GM19043 (cell line): ENCODE results near the gene BPNT1.
A peak's percentile ranks its signal among the peaks of the same experiment; 100 is the strongest.
"Not testable (repeated sequence)": the region's sequence is repeated elsewhere in the genome, so short reads cannot be mapped to it uniquely, and the experiment has no call there.

Experiments used
- ATAC-seq: cut with Tn5 transposase; IDR thresholded peaks from one replicate; pipeline ENCODE4 v1.9.1; 2021; ENCODE audit warnings: low read depth; ENCODE audit not compliant: unreplicated experiment

The BPNT1 gene, protein sequence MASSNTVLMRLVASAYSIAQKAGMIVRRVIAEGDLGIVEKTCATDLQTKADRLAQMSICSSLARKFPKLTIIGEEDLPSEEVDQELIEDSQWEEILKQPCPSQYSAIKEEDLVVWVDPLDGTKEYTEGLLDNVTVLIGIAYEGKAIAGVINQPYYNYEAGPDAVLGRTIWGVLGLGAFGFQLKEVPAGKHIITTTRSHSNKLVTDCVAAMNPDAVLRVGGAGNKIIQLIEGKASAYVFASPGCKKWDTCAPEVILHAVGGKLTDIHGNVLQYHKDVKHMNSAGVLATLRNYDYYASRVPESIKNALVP

DNA sequence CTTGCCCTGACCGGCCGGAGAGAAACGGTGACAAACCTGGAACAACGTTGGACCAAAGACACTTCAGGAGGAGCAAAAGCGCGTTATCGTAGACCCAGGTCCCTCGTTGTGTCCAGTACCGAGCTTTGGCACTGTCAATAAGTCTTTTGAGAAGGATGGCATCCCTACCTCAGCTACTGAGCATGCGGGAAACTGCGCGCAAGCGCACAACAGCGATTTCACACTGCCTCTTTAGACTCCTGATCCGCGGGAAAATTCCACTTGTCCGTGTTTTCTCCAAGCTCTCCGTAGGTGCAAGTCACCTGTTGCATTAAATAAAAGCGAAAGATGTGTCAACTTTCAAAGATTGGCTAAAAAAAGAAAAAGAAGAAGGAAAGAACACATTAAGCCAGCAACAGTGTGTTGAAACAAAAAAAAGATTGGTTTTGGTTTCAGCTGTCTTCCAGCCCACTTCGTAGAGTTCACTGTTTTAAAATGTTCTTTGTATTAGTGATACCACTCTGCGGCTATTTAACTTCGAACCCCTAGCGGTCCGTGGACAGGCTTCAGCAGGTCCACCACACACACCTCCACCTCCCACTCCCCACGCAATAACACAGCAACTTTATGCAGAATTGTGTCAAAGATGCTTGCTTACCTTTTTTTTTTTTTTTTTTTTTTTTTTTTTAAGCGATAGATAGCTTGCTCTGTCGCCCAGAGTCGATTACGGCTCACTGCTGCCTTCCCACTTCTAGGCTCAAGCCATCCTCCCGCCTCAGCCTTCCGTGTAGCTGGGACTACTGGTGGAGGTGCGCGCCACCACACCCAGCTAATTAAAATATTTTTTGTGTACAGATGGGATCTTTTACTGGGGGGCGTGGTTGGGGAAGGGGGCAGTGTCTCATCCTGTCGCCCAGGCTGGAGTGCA is at the start of gene BPNT1:
Gene BPNT1, minus strand, starts transcription at position 139 of the 907 bp plus-strand sequence. CDS start 9,942 bp downstream, outside the sequence.
- ATAC-seq: peak; percentile 48

DNA sequence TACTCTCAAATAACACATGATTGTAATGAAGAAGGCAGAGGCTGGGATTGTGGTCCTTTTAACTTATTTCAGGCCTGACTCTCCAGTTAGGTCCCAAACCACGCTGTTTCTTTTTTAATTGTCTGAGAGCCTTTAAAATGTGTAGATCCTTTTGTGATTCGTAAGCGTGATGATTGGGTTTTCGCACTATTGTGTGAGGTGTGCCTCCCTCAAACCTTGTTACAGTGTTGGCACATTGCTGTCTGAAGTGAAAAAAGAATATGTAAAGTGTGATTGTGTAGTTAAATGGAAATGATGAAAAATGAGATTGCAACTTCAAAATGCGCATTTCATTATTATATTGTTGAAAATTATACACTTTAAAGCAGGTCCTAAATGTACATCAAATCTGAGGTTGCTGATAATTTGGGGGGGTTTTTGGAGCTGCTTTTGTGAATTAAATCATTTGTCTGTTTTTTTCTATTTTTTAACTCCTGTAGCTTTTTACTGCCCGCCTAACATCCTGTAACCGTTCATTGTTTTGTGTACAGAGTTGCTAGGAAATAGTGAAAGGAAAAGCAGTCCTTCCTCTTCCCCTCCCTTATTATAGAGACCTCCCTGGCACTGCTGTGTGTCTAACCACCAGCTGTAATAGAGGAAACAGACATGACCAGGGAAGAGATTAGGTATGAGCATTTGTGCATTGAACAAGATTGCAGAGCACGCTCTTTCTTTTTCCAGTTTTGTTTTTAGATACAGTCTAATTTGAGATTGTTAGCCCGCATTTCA is 47.6 kb upstream of the BPNT1 start:
- no peak for ATAC-seq

DNA sequence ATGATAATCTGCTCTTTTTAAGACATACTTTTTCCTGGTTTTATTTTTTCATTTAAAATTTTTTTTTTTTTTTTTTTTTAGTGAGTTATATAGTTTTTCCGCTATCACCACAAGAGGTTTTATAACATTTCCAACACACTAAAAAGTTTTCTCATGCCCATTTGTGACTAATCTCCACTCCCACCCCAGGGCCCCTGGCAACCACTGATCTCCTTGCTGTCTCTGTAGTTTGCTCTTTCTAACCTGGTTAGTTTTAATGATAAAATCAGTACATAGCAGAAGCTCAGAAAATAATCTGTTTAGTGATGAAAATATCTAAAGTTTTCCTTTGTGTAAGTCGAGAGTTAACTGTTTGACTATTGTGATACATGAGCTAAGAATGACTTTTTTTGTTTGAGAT is 46.2 kb upstream of the BPNT1 start:
- no peak for ATAC-seq

DNA sequence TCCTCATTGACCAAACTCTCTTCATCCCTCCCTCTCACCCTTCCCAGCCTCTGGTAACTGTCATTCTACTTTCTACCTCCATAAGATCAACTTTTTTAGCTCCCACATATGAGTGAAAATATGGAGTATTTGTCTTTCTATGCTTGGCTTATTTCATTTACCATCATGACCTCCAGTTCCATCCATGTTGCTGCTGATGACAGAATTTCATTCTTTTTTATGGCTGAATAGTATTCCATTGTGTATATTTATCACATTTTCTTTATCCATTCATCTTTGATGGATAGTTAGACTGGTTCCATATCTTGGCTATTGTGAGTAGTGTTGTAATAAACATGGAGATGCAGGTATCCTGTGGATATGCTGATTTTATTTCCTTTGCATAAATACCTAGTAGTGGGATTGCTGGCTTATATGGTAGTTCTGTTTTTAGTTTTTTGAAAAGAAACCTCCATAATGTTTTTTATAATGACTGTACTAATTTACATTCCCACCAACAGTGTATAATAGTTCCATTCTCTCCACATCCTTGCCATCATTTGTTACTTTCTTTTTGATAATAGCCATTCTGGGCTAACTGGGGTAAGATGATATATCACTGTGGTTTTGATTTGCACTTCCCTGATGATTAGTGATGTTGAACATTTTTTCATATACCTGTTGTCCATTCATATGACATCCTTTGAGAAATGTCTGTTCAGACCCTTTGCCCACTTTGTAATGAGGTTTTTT is 40.1 kb upstream of the BPNT1 start:
- ATAC-seq: no peak

DNA sequence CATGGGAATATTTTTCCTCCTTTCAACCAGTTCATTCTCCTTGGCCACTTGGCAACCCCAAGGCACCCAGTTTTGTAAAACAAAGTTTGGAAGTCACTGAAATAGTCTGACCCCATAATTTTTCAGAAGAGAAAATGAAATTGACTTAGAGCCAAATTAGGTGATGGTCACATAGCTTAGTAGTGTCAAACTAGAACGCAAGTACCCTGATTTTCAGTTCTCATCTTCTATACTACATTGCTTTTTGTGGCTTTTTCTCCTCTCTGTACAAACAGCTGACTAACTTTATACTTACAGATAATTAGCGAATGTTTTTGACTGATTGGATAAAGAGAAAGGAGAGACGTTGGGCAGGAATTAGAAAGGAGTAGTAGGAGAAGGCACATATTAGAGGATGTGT is 37.5 kb upstream of the BPNT1 start:
- no peak for ATAC-seq

DNA sequence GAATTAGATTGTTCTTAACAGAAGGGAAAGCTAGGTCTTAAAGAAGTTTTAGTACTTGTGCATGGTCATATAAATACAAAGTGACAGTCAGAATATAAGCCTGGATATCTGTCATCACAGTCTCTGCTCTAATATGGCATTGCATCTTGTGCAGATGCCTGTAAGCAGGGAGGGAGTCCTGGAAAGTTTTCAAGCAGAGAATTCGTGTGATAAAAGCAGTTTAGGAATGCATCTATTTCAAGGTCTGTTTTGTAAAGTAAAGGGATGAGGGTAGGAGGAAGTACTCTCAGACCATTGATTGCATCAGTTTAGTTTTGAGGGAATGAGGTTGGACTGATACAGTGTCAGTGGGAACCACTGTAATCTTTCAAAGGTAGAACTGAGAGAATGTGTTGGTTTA is 35.0 kb upstream of the BPNT1 start:
- no peak for ATAC-seq

DNA sequence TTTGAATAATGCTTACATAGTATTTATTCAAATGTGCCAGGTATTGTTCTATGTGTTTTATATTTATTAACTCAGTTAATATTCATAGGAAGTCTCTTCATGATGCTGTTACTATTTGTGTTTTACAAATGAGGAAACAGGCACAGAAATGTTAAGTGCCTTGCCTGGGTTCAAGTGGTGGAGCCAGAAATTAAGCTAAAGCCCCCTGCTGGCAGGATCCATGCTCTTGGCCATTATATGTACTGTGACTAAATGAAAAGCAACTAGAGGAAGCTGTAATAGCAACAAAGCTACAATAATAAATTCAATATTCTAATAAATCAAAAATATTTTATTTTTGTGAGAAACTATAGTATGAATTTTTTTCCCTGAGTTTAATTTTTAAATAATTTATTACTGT is 34.3 kb upstream of the BPNT1 start:
- no peak for ATAC-seq

DNA sequence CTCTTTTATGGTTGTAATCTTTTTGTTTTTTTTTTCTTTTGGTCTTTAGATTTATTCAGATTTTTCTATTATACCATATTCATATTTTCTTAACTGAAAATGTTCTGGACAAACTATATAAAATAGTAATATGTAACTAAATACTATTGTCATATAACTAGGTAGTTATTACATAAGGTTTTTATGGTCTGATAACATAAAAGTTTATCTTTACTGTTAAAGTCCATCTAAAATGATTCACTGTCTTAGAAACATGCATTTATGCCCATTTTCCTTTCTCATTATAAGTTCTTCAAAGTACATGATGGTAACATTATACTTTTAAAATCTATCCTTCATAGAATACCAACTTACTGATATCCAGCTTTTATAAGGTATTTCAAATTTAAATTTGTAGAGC is 33.5 kb upstream of the BPNT1 start:
- ATAC-seq: no peak

DNA sequence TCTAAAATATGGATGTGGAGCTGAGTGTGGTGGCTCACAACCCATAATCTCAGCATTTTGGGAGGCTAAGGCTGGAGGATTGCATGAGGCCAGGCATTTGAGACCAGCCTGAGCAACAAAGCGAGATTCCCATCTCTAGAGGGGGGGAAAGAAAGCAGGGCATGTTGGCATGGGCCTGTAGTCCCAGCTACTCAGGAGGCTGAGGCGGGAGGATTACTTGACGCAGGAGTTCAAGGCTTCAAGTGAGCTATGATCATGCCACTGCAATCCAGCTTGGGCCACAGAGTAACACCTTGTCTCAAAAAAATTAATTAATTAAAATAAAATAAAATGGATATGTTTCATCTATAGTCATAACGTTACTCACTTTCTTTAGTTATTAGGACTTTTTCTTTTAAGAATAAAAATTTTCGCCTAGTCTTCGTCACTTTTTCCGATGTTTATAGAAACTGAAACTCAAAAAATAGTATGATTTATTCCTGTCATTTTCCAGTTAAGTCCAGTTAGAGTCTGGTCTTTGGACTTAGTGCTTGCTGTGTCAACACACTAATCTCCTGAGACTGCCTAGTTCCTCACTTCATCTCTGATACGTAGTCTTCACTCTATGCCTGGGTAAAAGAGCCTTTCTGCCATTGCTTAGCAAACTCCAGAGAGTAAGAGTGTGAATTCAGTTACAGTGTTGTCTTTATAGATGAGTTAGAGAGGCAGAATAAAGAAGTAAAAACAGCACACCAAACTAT is 32.4 kb upstream of the BPNT1 start:
- ATAC-seq: no peak

DNA sequence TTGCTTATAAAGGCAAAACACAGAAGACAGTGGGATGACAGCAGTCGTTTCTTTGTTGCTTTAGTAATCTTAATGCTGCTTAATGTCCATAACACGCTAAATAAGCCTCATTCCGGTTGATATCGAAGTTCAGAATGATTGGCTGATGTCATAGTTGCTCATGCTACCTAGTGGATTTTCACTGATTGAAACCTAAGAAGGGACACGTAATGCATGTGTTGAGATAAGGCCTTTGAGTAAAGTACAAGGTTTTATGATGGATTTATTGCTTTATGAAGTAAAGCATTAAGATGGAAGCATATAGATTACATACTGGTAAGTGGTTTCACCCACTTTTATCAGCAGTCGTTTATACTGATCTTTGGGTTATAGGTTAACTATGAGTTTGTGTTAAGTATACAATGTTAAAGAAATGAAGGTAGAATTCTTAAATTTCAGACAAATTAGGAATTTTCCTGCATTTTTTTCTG is 29.5 kb upstream of the BPNT1 start:
- ATAC-seq: no peak

DNA sequence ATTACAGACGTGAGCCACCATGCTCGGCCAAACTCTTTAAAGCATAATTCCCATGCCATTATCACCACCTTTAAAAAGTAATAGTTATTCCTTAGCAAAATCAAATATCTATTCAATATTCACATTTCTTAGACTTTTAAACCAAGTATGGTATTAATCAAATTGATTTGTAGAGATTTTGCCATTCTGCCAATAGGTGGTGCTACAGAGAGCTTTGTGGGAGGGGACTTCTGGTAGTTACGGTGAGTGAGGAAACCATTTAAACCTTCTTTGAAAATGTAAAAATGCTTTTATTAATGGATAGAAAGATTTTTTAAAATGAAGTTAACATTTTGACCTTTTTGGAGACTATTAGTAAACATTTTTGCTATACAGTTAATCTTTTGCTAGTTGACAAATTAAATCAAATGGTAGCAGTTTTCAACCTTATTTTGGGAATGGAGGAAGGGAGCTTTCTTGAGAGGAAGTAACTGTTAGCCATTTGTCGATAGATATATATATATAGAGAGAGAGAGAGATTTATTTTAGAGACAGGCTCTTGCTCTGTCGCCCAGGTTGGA is 23.6 kb upstream of the BPNT1 start:
- ATAC-seq: peak; percentile 70

DNA sequence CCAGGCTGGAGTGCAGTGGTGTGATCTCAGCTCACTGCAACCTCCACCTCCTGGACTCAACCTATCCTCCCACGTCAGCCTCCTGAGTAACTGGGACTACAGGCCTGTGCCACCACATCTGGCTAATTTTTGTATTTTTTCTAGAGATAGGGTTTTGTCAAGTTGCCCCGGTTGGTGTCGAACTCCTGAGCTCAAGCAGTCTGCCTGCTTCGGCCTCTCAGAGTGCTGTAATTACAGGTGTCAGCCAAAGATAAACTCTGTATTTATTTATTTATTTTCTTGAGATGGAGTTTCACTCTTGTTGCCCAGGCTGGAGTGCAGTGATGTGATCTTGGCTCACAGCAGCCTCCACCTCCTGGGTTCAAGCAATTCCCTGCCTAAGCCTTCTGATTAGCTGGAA is 23.0 kb upstream of the BPNT1 start:
- ATAC-seq: not testable (repeated sequence)

DNA sequence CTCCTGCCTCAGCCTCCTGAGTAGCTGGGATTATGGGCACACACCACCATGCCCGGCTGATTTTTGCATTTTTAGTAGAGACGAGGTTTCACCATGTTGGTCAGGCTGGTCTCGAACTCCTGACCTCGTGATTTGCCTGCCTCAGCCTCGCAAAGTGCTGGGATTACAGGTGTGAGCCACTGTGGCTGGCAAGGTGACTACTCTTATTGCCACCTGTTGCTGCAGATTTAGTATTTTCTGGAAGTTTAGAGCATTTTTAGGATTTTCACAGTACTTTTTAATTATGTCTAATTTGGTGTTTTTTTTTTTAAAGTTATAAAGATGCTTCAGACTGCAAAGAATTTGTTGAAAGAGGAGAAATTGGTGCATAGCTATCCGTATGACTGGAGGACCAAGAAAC is 20.9 kb upstream of the BPNT1 start:
- not testable (repeated sequence) for ATAC-seq

DNA sequence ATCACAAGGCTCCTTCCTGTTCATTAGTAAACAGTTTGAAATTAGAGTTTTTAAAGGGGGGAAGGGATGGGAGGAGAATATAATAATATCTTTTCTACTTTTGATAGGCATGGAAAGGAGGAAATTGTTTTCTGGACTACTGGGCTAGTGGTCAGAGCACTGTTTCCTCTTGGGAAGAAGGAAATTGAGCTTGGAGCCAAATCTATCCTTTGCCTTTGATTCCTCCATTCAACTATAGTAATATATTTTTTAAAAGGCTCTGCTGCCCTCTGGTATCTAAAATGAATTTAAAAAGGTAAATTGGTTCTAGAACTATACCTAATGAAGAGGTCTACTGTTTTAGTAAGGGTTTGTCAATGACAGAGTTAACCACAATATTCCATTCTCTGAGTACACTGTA is 10.2 kb upstream of the BPNT1 start:
- ATAC-seq: no peak

DNA sequence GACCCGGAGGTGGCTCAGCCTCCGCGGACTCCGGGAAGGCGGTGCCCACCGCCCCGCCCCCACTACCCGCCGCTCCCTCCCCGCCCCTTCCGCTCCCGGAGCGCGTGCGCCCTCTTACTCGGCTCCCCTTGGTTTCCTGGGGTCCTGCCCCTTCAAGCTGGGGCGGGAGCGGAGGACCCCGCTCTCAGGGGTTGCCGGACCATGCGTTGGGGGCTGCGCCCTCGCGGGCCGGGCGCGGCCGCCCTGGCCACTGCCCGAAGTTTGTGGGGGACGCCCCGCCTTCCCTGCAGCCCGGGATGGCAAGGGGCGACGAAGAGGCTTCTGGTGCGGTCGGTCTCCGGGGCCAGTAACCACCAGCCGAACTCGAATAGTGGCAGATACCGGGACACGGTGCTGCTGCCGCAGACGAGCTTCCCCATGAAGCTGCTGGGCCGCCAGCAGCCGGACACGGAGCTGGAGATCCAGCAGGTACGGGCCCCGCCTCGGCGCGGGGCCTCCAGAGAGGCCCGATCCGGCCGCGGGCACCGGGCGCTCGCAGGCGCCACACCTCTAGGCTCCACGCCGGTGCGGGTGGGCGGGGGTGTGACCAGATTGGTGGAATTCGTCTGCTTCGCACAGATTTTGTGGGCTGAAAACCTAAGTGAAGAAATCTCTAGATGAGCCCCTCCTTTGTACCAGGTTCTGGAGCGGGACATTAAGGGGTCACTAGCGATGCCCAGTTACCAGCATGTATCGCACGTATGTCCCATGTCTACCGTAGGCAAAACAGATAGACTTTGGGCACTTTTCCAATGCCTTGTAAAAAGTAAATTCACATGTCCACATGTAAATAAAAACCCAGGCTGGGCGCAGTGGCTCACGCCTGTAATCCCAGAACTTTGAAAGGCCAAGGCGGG is 4.7 kb upstream of the BPNT1 start, which contains the start of gene IARS2:
Gene IARS2, plus strand, starts transcription at position 117 of the 896 bp plus-strand sequence. Its CDS starts 85 bp downstream, at position 202.
- ATAC-seq: peak; percentile 60

DNA sequence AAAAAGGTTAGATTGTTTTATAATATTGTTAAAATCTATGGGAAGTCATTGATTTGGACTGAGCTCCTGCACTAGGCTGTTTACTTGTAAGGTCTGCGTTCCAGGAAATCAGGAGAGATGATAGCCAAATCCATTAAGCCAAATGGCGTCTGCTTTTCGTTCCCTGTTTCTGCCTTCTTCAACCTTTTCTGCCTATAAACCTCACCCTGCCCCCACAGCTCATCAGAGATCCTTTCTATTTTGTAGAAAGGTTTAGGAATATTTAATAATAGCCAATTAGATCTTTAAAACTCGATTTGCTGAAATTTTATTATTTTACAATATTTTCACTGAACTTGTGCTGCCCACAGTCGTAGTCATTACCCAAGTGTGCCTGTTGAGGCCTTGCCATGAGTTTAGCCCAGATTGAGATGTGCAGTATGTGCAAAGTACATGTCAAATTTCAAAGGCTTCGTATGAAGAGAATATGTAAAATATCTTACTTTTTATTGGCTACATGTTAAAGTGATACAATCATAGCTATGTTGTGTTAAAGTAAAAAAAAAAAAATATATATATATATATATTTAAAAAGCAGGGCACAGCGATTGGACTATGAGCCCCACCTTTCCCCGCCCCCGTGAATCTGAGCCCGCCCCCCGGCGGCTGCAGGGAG is 3.9 kb upstream of the BPNT1 start:
- ATAC-seq: peak; percentile 2

DNA sequence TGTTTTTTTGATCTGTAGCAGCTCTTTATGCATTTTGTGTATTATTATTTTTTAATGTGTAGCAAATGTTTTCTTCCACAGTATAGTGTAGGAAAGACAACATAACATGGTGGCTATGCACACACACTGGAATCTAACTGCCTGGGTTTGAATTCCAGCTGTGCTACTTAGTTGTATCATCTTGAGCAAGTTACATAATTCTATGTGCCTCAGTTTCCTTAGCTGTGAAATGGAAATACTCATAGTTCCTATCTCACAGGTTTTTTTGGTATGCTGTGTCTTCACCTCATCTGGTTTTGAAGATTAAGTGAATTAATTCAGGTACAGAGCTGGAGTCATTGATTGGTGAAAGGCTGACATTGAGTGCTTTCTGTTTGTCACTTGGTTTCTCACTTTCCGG is 3.1 kb upstream of the BPNT1 start:
- ATAC-seq: no peak

DNA sequence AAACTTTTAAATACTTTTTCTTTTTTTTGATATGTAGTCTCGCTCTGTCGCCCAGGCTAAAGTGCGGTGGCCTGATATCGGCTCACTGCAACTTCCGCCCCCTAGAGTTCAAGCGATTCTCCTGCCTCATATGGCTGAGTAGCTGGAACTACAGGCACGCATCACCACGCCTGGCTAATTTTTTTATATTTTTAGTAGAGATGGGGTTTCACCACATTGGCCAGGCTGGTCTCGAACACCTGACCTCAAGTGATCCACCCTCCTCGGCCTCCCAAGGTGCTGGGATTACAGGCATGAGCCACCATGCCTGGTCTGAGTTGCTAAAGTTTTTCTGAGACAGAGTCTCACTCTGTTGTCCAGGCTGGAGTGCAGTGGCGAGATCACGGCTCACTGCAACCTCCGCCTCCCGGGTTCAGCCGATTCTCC is 3.3 kb downstream of the BPNT1 start:
- peak; percentile 44 for ATAC-seq
